PC-9 (cell line): ENCODE data around the gene NOX5. TPM values are rescaled to one million over a fixed set of nuclear protein-coding genes. Genes with fewer than 3 reads are reported as not detected.

Experiments used
- BruUV-seq: library from RNA; stranded (reverse); fragments of 400-500 nt; replicated peaks from 2 replicates; lab custom pipeline; 2021; lab: Mats Ljungman, UMichigan
- CTCF ChIA-PET: fragments of 300-600 bp; sonication (Branson Sonifier 250); formaldehyde crosslinking; loops from one replicate; lab custom pipeline; 2022; ENCODE audit warnings: antibody characterized with exemption; lab: Charles Lee
- POLR2A ChIA-PET: fragments of 300-600 bp; sonication (Branson Sonifier 250); formaldehyde crosslinking; loops from one replicate; lab custom pipeline; 2022; ENCODE audit warnings: antibody characterized with exemption; ENCODE audit not compliant: unreplicated experiment; lab: Charles Lee
- DNase-seq, 2 experiments: peaks; one replicate each; pipeline versions ENCODE4 v3.0.0 to v3.0.0-alpha.2; 2015 to 2022; ENCODE audit warnings: mixed read lengths in 1 of 2
- H2AFZ ChIP-seq: fragments of 200-600 bp; sonication (generic); 2 replicates; pipeline ENCODE4 v1.8.1; 2017; ENCODE audit warnings: antibody characterized with exemption
- H3F3A ChIP-seq: fragments of 200-600 bp; sonication (generic); 2 replicates; pipeline ENCODE4 v1.8.1; 2017; ENCODE audit warnings: antibody characterized with exemption, mild to moderate bottlenecking, low read depth; ENCODE audit not compliant: insufficient read depth
- H3K27ac ChIP-seq: fragments of 200-600 bp; sonication (generic); 2 replicates; pipeline ENCODE4 v1.6.1; 2016; ENCODE audit warnings: mixed run types
- H3K27me3 ChIP-seq: fragments of 200-600 bp; sonication (generic); 2 replicates; pipeline ENCODE4 v1.6.1; 2016; ENCODE audit warnings: low read depth, mixed run types; ENCODE audit not compliant: insufficient read depth
- H3K36me3 ChIP-seq: fragments of 200-600 bp; sonication (generic); 2 replicates; pipeline ENCODE4 v1.6.1; 2016; ENCODE audit warnings: low read depth, mixed run types
- H3K4me1 ChIP-seq: fragments of 200-600 bp; sonication (generic); replicated peaks from 2 replicates; pipeline ENCODE4 v1.6.1; 2016; ENCODE audit warnings: mixed run types; ENCODE audit not compliant: insufficient read depth
- H3K4me2 ChIP-seq: fragments of 200-600 bp; sonication (generic); 2 replicates; pipeline ENCODE4 v1.6.1; 2017; ENCODE audit warnings: mixed run types
- H3K4me3 ChIP-seq: fragments of 200-600 bp; sonication (generic); 2 replicates; pipeline ENCODE4 v1.6.1; 2016; ENCODE audit warnings: mixed run types
- H3K79me2 ChIP-seq: fragments of 200-600 bp; sonication (generic); 2 replicates; pipeline ENCODE4 v1.6.1; 2017; ENCODE audit warnings: low read depth, mixed run types
- H3K9me2 ChIP-seq: fragments of 200-600 bp; sonication (generic); 2 replicates; pipeline ENCODE4 v1.8.1; 2017; ENCODE audit warnings: mild to moderate bottlenecking; ENCODE audit not compliant: insufficient read depth
- H3K9me3 ChIP-seq: fragments of 200-600 bp; sonication (generic); 2 replicates; pipeline ENCODE4 v1.8.1; 2016; ENCODE audit warnings: low read depth; ENCODE audit not compliant: insufficient read depth
- H4K20me1 ChIP-seq: fragments of 200-600 bp; sonication (generic); 2 replicates; pipeline ENCODE4 v1.8.1; 2017; ENCODE audit not compliant: insufficient read depth
- EZH2 ChIP-seq: fragments of 200-600 bp; sonication (generic); IDR thresholded peaks from 2 replicates; pipeline ENCODE4 v1.8.0; 2017; ENCODE audit warnings: antibody characterized with exemption, low read depth
- intact Hi-C: fragments of 100-400 bp; cut with micrococcal nuclease; formaldehyde crosslinking; loops from one replicate; pipeline ENCODE4 v1.10.0; 2022; ENCODE audit not compliant: unreplicated experiment
- total RNA-seq: library from RNA; stranded (reverse); gene quantifications from 2 replicates; pipeline ENCODE4 v1.2.3, GENCODE V29; 2021
- TF ChIP-seq, protein P1 (sequence below): fragments of 200-600 bp; sonication (generic); conservative IDR thresholded peaks from 2 replicates; pipeline ENCODE4 v1.6.1; 2017; ENCODE audit warnings: mixed run types, antibody characterized with exemption, mild to moderate bottlenecking, moderate library complexity

The NOX5 gene
- total RNA-seq, 1 experiment from 2014 or later: 1.5 TPM

DNA sequence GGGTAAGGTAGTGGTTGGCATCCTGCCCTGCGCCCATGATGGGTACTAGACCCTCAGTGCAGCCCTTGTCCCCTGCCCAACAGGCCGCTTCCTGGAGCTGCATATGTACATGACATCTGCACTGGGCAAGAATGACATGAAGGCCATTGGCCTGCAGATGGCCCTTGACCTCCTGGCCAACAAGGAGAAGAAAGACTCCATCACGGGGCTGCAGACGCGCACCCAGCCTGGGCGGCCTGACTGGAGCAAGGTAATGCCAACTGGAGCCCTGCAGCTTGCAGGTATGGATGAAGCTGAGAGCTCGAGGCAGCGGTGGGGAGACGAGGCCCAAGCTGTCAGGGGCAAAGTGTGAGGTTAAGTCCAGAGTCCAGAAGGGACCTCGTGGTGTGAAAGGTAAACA is 40.8 kb downstream of the NOX5 start:
- TF ChIP-seq, protein P1, sequence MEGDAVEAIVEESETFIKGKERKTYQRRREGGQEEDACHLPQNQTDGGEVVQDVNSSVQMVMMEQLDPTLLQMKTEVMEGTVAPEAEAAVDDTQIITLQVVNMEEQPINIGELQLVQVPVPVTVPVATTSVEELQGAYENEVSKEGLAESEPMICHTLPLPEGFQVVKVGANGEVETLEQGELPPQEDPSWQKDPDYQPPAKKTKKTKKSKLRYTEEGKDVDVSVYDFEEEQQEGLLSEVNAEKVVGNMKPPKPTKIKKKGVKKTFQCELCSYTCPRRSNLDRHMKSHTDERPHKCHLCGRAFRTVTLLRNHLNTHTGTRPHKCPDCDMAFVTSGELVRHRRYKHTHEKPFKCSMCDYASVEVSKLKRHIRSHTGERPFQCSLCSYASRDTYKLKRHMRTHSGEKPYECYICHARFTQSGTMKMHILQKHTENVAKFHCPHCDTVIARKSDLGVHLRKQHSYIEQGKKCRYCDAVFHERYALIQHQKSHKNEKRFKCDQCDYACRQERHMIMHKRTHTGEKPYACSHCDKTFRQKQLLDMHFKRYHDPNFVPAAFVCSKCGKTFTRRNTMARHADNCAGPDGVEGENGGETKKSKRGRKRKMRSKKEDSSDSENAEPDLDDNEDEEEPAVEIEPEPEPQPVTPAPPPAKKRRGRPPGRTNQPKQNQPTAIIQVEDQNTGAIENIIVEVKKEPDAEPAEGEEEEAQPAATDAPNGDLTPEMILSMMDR: no peak
- no peak for TF ChIP-seq EZH2
- H3K4me3 ChIP-seq: no peak overlapping the region
- H2AFZ ChIP-seq: no peak overlapping the region
- POLR2A ChIA-PET: no interaction called here
- no peak overlapping the region for H3K27ac ChIP-seq
- no peaks in the 10 kb centered on the region for H3K9me3 ChIP-seq
- no peak overlapping the region for H3K4me2 ChIP-seq
- H3K36me3 ChIP-seq: no peaks in the 10 kb centered on the region
- H3K79me2 ChIP-seq: no peaks in the 10 kb centered on the region
- H4K20me1 ChIP-seq: no peaks in the 10 kb centered on the region
- BruUV-seq: no TSS peak
- CTCF ChIA-PET: interaction anchor here (1.1 to 1.4 kb wide), 2 partner anchors 10 to 20 kb away, joined by 4 to 13 read pairs; no protein-coding TSS in a partner anchor
- intact Hi-C loops: loop anchor here (10.0 kb wide), 2 partner anchors 170 to 500 kb away; no protein-coding TSS in a partner anchor
- H3K27me3 ChIP-seq: no peaks in the 10 kb centered on the region
- peaks cover 3% of the 10 kb centered on the region; the same call in 1 of the 2 replicates for H3K4me1 ChIP-seq
- H3K9me2 ChIP-seq: no peaks in the 10 kb centered on the region
- peaks cover 6% of the 10 kb centered on the region; the same call in 1 of the 2 replicates for H3F3A ChIP-seq
- DNase-seq: no peak

DNA sequence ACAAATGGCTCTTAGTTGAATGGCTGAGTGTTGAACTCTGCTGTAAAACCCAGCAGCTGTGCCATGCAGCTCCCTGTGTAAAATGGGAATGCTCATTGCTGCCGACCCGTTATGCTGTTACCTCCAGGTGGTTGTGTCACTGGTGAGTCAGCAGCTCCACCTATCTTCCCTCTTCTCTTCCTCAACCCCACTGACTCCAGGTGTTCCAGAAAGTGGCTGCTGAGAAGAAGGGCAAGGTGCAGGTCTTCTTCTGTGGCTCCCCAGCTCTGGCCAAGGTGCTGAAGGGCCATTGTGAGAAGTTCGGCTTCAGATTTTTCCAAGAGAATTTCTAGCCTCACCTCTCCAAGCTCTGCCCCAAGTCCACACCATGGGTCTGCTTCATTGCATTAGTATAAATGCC is 41.9 kb downstream of the NOX5 start:
- peak in 1 of 2 experiments; percentile 61 for DNase-seq
- Histone ChIP-seq H3K27me3 (no peaks in the 10 kb centered on the region), H3K4me3 (no peak overlapping the region), H3K79me2 (no peaks in the 10 kb centered on the region), H3K4me1 (peaks cover 3% of the 10 kb centered on the region), H3K4me2 (no peak overlapping the region), H3F3A (peaks cover 6% of the 10 kb centered on the region; the same call in 1 of the 2 replicates), H3K36me3 (no peaks in the 10 kb centered on the region), H3K9me2 (no peaks in the 10 kb centered on the region), H3K27ac (no peak overlapping the region), H3K9me3 (no peaks in the 10 kb centered on the region), H2AFZ (no peak overlapping the region), H4K20me1 (no peaks in the 10 kb centered on the region)
- TF ChIP-seq, protein P1: no peak
- ChIA-PET POLR2A (no interaction called here), CTCF (interaction anchor here (0.7 to 1.4 kb wide), 3 partner anchors 11 to 25 kb away, joined by 3 to 13 read pairs (median 4); no protein-coding TSS in a partner anchor)
- BruUV-seq: no TSS peak
- intact Hi-C loops: loop anchor here (1.0 to 10.0 kb wide), 3 partner anchors 131 to 502 kb away; no protein-coding TSS in a partner anchor

DNA sequence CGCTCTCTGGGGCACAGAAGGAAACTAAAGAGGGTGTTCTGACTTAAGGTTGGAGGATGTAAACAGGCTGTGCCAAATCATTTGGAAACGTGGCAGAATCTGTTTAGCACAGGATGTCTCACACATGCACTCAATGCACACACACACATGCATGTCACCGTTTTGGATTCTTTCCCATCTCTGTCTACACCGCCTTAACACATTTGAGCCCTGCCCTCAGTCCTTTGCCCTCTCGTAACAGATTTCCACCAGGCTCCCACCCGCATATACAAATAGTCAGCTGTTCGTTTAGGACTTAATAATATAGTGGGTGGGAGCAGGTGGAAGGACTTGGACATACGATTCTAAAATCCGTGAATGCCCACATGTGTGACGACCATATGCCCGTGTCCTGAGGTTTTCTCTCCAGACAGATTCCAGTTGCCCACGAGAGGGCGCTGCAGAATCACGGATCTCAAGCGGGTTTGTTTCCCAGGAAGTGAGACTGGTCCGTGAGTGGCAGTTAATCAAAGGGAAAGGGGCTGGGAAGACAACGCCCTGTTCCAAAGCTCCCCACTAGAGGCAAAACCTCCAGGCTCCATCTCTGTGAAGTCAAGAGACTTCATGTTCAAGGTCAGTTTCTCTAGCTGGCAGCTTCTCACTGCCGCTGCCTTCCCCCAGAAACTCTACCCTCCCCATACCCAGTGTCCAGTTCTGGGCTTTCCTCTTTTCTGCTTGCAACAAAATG is 44.5 kb downstream of the NOX5 start:
- no peaks in the 10 kb centered on the region for H4K20me1 ChIP-seq
- intact Hi-C loops: loop anchor here (1.0 to 10.0 kb wide), 7 partner anchors 74 to 504 kb away; no protein-coding TSS in a partner anchor
- BruUV-seq: no TSS peak
- peaks cover 6% of the 10 kb centered on the region; the same call in 1 of the 2 replicates for H3F3A ChIP-seq
- CTCF ChIA-PET: interaction anchor here (1.0 kb wide), 1 partner anchor 74 kb away, joined by 4 read pairs; no protein-coding TSS in a partner anchor
- no peak overlapping the region for H3K4me3 ChIP-seq
- peaks cover 3% of the 10 kb centered on the region for H3K4me1 ChIP-seq
- no peak overlapping the region for H3K27ac ChIP-seq
- H3K36me3 ChIP-seq: no peaks in the 10 kb centered on the region
- TF ChIP-seq, protein P1: peak; percentile 86
- TF ChIP-seq EZH2: no peak
- no peaks in the 10 kb centered on the region for H3K9me2 ChIP-seq
- H3K79me2 ChIP-seq: no peaks in the 10 kb centered on the region
- 0 out of 2 replicates have a peak overlapping the region, but pooled peaks have one; percentile 32 for H3K4me2 ChIP-seq
- no peaks in the 10 kb centered on the region for H3K27me3 ChIP-seq
- H3K9me3 ChIP-seq: no peaks in the 10 kb centered on the region
- no peak overlapping the region for H2AFZ ChIP-seq
- DNase-seq: peak; percentile 71 to 77
- POLR2A ChIA-PET: no interaction called here
